Jurkat, Clone E6-1 (cell line): ENCODE results near the gene B3GNT8.
"Not testable (repeated sequence)": the region's sequence is repeated elsewhere in the genome, so short reads cannot be mapped to it uniquely, and the experiment has no call there.

Experiments
- DNase-seq: peaks from one replicate; pipeline ENCODE4 v3.0.0-alpha.2; 2011; ENCODE audit warnings: low read depth, low spot score
- H3K4me3 ChIP-seq: 2 replicates; pipeline ENCODE4 v1.5.1; 2011; ENCODE audit warnings: mild to moderate bottlenecking, low read length, control low read depth, moderate library complexity

The B3GNT8 gene

DNA sequence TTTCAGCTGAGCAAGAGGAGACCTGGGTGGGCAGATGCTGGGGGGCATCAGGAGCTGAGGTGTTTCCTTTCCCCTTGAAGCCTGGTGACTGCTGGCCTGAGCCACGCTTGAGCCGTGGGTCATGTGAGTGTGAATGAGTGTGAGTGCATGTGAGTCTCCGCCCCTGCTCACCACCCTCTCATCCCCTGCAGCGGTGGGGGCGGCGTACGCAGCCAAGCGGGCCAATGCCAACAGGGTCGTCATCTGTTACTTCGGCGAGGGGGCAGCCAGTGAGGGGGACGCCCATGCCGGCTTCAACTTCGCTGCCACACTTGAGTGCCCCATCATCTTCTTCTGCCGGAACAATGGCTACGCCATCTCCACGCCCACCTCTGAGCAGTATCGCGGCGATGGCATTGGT lies 5.2 kb downstream of the B3GNT8 start:
- H3K4me3 ChIP-seq, result no peak overlapping the region
- DNase-seq, result no peak

- DNase-seq, result no peak
- H3K4me3 ChIP-seq, result no peak overlapping the region
Measured at GRCh38 chr19:41421314-41421713, 5.9 kb downstream of the B3GNT8 start.

DNA sequence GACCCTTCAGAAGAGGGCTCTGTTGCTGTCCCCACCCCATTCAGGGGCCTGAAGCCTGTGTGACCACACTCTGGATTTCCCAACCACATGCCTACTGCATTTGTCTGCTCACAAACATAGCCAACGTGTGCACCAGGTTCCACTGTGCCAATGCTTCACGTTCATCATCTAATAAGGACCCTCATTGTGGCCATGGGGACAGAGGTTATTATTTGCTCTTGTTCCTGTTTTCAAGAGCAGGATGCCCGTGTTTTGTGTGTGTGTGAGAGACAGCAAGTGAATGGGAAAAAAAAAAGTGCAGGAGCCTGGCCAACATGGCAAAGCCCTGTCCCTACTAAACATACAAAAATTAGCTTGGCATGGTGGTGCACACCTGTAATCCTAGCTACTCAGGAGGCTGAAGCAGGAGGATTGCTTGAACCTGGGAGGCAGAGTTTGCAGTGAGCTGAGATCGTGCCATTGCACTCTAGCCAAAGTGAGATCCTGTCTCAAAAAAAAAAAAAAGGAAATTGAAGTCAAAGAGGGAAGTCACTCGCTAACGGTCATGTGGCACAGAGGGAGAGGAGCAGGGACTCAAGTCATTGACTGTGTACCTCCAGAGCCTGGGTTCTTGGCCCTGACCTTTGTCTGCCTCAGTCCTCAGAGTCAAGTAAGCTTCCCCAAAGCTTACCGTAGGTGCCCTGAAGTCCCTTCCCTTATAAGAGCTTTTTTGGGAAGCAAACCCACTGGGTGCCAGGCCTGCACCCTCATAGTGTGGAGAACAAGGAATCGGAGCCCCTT lies 6.9 kb downstream of the B3GNT8 start:
- no peak overlapping the region for H3K4me3 ChIP-seq
- no peak for DNase-seq

DNA sequence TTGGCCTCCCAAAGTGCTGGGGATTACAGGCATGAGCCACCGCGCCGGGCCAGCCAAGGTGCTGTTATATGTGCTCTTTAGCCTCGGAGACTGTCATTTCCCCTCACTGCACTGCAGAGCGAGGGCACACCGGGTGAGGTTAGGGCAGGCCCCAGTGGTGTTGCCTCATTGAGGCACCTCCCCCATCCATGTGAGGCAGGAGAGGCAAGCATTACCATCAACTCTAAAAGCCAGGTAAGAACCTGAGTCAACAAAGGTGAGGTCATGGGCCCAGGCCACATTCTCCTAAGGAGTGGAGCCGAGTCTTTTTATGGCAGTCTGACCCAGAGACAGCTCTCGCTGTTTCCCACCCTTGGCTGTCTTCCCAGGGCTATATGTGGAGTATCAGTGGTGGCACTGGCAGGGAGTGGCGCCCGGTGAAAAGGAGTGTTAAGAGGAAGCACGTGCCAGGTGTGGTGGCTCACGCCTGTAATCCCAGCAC lies 10.9 kb downstream of the B3GNT8 start:
- DNase-seq, result no peak
- H3K4me3 ChIP-seq, result no peak overlapping the region

DNA sequence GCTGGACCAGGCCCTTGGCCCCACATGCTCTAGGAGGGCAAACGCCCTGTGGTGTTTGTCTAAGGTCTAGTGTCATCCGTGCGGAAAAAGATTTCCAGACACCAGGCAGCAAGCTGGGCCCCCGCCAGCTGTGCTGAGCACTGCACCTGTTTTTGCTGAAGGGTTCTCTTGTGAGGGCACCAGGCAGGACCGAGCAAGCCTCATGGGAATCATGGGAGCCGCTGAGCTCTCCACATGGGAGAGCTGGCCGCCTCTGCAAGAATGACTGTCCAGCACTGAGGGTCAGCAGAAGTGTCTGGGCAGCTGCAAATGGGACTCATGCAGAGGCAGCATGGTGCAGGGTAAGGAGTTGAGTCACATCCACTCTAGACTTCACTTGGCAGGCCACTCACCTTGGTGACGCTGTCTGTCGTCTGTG lies 12.0 kb downstream of the B3GNT8 start:
- no peak for DNase-seq
- no peak overlapping the region for H3K4me3 ChIP-seq

DNA sequence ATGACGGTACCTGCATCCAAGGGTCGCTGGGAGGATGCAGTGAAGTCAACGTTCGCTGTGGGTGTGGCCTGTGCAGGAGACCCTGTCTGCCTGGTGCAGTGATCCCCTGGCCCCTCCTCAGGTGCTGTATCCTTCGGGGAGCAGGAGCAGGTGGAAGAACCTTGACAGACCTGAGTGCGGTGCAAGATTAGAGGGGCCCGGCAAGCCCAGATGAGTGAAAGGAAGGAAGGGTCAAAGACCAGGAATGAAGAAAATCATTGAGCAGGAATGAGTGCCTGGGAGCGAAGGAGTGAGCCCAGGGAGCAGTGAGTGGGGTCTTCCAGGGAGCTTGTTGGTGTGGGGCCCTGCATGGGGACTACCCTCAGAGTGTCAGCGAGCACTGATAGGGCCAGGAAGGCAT lies 12.7 kb downstream of the B3GNT8 start:
- DNase-seq, result no peak
- H3K4me3 ChIP-seq, result no peak overlapping the region

DNA sequence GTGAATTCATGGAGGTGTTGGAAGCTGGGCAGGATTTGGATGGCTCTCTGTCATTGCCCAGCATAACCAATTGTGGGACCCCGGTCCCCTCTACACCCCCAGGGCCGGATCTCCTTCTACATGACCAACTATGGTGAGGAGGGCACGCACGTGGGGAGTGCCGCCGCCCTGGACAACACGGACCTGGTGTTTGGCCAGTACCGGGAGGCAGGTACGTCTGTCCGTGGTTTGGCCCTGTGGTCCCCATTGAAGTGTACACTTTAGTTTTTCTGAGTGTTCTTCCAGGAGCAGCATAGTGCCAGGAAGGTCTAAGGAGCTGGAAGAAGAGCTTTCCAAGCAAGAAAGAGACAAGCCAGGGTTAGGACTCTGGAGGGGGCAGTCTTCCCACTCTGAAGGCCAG lies 13.2 kb downstream of the B3GNT8 start:
- H3K4me3 ChIP-seq, result no peak overlapping the region
- DNase-seq, result no peak

GRCh38 chr19:41412953-41413352 lies 14.2 kb downstream of the B3GNT8 start:
- no peak for DNase-seq
- H3K4me3 ChIP-seq, result no peak overlapping the region

DNA sequence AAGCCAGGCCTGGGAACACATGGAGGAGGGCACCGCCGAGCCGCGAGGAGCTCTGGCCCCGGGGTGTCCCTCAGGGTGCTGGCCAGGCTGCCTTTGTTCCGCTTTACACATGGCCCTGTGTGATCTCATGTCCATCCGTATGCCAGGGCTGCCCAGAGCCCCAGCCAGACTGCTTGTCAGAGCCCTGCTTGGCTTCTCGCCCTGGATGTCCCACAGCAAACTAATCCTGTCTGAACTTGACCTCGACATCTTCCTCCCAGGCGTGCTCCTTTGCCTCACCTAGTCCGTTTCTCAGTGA lies 15.3 kb downstream of the B3GNT8 start:
- H3K4me3 ChIP-seq, result no peak overlapping the region
- DNase-seq, result no peak

DNA sequence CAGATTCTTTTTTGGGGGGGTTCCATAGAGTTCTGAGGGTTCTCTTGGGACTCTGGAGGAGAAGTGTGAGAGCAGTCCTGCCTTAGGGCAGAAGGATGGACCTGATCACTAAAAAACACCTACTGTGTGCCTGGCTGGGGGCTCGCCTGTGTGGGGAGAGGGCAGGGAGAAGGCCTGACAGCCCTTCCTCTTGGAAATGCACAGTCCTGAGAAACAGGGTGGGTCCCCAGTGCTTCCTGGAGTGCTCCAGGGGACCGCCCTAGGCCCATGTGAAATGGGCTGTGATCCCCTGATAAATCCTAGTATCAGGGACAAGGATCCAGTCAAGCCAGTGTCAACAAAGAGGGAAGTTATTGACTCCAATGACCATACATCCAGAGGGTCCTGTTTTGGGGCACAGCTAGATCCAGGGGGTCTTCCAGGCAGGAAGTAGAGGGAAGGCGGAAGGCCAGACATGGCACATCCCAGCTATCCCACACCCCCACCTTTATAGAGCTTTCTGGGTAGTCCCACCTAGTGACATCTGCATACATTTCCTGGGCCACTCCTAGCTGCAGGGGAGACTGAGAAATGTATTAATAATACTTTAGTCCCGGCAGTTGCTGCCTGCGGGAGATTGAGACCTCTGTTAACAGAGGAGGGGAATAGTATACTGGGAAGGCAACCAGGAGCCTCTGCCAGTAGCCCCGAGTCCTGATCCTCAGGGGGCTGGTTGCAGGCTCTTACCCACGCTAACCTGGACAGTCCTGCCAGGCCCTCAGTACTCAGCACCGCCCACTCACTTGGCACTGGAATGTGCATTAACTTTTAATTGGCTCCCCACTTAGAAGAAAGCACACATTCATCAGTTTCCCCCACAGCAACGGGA lies 15.8 kb downstream of the B3GNT8 start:
- H3K4me3 ChIP-seq, result no peak overlapping the region
- DNase-seq, result no peak

DNA sequence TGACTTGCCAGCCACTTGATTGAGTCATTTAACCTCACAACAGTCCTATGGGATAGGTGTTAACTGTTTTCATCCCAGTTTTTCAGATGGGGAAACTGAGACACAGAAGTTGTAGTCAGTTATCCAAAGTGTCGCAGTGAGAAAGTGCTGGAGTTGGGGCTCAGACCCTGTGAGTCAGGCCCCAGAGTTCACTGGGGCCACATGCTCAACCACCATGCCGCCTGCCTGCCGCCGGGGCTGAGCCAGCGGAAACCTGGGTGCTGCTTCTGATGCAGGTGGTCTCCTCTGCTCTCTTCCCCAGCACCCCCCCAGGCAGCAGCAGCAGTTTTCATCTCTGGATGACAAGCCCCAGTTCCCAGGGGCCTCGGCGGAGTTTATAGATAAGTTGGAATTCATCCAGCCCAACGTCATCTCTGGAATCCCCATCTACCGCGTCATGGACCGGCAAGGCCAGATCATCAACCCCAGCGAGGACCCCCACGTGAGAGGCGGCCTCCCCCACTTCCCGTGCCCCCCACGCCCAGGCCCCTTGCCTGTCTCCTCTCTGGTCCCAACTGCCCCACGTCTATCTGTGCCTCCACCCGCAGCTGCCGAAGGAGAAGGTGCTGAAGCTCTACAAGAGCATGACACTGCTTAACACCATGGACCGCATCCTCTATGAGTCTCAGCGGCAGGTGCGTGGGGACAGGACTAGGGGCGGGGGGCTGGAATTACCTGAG lies 16.7 kb downstream of the B3GNT8 start:
- no peak for DNase-seq
- no peak overlapping the region for H3K4me3 ChIP-seq

GRCh38 chr19:41409288-41409687 lies 17.9 kb downstream of the B3GNT8 start:
- H3K4me3 ChIP-seq, result no peak overlapping the region
- no peak for DNase-seq

GRCh38 chr19:41408846-41409245 lies 18.3 kb downstream of the B3GNT8 start:
- not testable (repeated sequence) for DNase-seq, H3K4me3 ChIP-seq

DNA sequence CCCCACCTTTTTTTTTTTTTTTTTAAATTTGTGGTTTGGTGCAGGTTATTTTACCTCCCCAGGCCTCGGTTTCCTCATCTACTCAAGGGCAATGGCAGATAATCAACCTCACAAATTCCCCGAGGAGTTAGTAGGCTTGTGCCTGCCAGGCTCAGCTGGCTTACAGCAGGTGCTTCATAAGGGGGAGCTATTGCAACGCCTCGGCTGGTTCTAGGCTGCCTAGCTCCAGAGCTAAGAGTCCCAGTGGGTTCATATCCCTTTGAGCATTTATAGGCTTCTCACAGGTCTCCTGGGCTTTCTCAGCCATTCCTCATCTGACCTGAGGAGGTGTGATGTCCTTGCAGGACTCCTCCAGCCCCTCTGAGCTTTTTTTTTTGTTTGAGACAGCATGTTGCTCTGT lies 18.9 kb downstream of the B3GNT8 start:
- H3K4me3 ChIP-seq, result no peak overlapping the region
- DNase-seq, result no peak

DNA sequence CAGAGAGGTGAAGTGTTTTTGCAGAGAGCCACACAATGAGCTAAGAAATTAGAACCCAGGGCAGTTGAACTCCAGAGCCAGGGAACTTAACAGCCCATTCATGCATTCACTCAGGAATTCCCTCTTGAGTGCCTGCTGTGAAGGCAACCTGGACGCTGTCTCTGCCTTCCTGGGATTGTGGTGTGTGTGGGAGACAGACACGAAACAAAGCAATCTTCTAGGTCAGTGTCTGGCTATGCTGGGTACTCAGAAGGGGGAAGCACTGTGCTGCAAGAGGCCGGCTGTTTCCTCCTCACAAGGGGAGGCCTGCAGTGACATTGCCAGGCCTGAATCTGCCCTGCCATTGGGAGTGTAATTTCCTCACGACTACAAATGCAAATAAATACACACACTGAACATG lies 19.9 kb downstream of the B3GNT8 start:
- DNase-seq, result no peak
- H3K4me3 ChIP-seq, result no peak overlapping the region

DNA sequence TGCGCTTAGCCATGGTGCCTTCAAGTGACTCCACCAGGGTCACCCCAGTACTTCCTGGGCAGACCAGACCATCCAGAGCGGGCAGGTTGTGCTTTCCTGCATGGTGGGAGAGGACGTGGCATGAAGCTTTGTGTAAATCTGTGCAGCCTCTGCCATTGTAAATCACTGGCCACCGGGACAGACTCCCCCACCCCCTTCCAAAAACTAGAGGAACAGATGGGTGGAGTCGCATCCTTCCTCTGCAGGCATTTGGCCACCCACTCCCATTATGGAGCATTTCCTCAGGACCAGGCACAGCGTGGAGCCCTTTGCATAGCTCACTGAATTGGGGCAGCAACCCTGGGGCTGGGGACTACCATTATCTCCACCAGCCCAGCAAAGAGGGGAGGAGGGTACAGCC lies 21.4 kb downstream of the B3GNT8 start:
- no peak for DNase-seq
- no peak overlapping the region for H3K4me3 ChIP-seq

DNA sequence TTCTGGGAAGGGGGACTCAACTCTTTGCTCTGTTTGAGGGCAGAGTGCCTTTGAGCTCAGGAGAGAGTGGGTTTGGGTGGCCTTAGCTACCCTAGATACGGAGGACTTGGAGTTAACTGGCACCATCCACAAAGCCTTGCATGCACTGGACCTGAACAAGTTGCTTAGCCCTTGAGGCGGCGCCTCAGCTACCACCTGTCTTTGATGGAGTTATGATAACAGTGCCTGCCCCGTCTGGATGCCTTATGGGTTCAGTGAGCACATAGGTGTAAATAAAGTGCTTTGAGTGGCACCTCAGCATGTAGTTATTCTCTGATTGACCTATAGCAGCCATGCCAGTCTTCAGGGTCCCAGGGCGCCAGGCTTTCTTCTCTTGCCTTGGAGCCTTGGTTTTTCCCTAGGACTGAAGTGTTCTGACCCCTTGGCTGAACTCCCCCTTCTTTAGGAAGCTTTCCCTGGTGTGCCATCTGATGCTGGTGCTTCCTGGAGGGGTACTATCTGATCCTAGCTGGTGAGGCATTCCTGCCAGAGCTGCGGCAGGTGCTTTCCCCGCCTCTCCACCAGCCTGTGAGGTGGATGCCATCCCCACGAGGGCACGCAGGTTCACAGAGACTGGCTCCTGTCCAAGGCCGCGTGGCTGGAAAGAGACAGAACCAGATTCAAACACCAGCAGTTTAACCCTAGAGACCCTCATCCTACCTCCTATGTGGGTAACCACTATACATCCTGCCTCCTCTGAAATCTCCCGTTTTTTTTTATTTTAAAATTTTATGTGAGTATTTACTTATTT lies 23.8 kb downstream of the B3GNT8 start:
- no peak for DNase-seq
- no peak overlapping the region for H3K4me3 ChIP-seq

- no peak overlapping the region for H3K4me3 ChIP-seq
- no peak for DNase-seq
Measured at GRCh38 chr19:41402010-41402409, 25.2 kb downstream of the B3GNT8 start.

- no peak for DNase-seq
Measured at GRCh38 chr19:41401483-41401882, 25.7 kb downstream of the B3GNT8 start.

More at GRCh38 chr19:41401483-41401882, 25.7 kb downstream of the B3GNT8 start:
- no peak overlapping the region for H3K4me3 ChIP-seq
